Osteoblast (primary cell): ENCODE measurements around the gene ITIH4. TPM values are rescaled to one million over a fixed set of nuclear protein-coding genes. Genes with fewer than 3 reads are reported as not detected.

Experiments used
- DNase-seq: peaks from one replicate; pipeline ENCODE4 v3.0.0; 2011; ENCODE audit warnings: low spot score, mixed read lengths; ENCODE audit not compliant: insufficient read length; ENCODE audit errors: missing footprints
- H2AFZ ChIP-seq: 2 replicates; pipeline ENCODE4 v1.6.0; 2011; ENCODE audit warnings: mild to moderate bottlenecking, low read length
- H3K27ac ChIP-seq: 2 replicates; pipeline ENCODE4 v1.5.1; 2011; ENCODE audit warnings: mild to moderate bottlenecking, low read depth, low read length, moderate library complexity
- H3K27me3 ChIP-seq: 2 replicates; pipeline ENCODE4 v1.6.0; 2012; ENCODE audit warnings: mild to moderate bottlenecking, control low read depth, inconsistent platforms, low read length, moderate library complexity; ENCODE audit not compliant: insufficient read depth
- H3K36me3 ChIP-seq: 2 replicates; pipeline ENCODE4 v1.5.1; 2011; ENCODE audit warnings: mild to moderate bottlenecking, low read length, control low read depth, moderate library complexity; ENCODE audit not compliant: insufficient read depth
- H3K4me1 ChIP-seq: 2 replicates; pipeline ENCODE4 v1.5.1; 2011; ENCODE audit warnings: mild to moderate bottlenecking, low read length, control low read depth, moderate library complexity; ENCODE audit not compliant: insufficient read depth
- H3K4me2 ChIP-seq: 2 replicates; pipeline ENCODE4 v1.6.0; 2011; ENCODE audit warnings: mild to moderate bottlenecking, low read length; ENCODE audit not compliant: insufficient read depth
- H3K4me3 ChIP-seq: fragments of 200-600 bp; sonication (generic); 3 replicates; pipeline ENCODE4 v1.5.1; 2012; ENCODE audit warnings: mild to moderate bottlenecking, low read length, inconsistent platforms; ENCODE audit not compliant: insufficient read depth
- H3K79me2 ChIP-seq: 2 replicates; pipeline ENCODE4 v1.6.0; 2012; ENCODE audit warnings: mild to moderate bottlenecking, low read length, control low read depth, inconsistent platforms; ENCODE audit not compliant: insufficient read depth
- H3K9me3 ChIP-seq: 2 replicates; pipeline ENCODE4 v1.5.1; 2011; ENCODE audit warnings: low read depth, low read length, control low read depth
- H4K20me1 ChIP-seq: 2 replicates; pipeline ENCODE4 v1.6.0; 2012; ENCODE audit warnings: mild to moderate bottlenecking, low read length, control low read depth; ENCODE audit not compliant: insufficient read depth
- CTCF ChIP-seq: IDR thresholded peaks from 2 replicates; pipeline ENCODE4 v1.5.1; 2011; ENCODE audit warnings: mild to moderate bottlenecking, low read depth, low read length, moderate library complexity; ENCODE audit errors: extremely low read depth
- total RNA-seq: library from RNA; depleted of rRNA; stranded (reverse); fragments of >200 nt; gene quantifications from 2 replicates; pipeline ENCODE4 v1.2.3, GENCODE V29; 2012

ITIH4 gene
- total RNA-seq, 1 donor: 2.5 TPM

- no peak overlapping the region for H2AFZ ChIP-seq
- H4K20me1 ChIP-seq: no peaks in the 10 kb centered on the region
- H3K79me2 ChIP-seq: peaks cover 15% of the 10 kb centered on the region
- no peak for DNase-seq
- no peak overlapping the region for H3K4me3 ChIP-seq
- H3K27ac ChIP-seq: no peak overlapping the region
- no peaks in the 10 kb centered on the region for H3K27me3 ChIP-seq
- no peak overlapping the region for H3K4me2 ChIP-seq
- H3K36me3 ChIP-seq: no peaks in the 10 kb centered on the region
- TF ChIP-seq CTCF: no peak
- no peaks in the 10 kb centered on the region for H3K9me3 ChIP-seq
- peaks cover 9% of the 10 kb centered on the region for H3K4me1 ChIP-seq
These were observed 57.0 kb downstream of the ITIH4 start for GRCh38 chr3:52773361-52774065.

- H3K4me3 ChIP-seq: no peak overlapping the region
- no peak for DNase-seq
- peak overlapping the region; percentile 95 for H2AFZ ChIP-seq
- no peak for TF ChIP-seq CTCF
- no peaks in the 10 kb centered on the region for H3K36me3 ChIP-seq
- no peaks in the 10 kb centered on the region for H4K20me1 ChIP-seq
- no peak overlapping the region for H3K27ac ChIP-seq
- H3K79me2 ChIP-seq: peaks cover 18% of the 10 kb centered on the region
- peak overlapping the region; percentile 82 for H3K4me2 ChIP-seq
- no peaks in the 10 kb centered on the region for H3K9me3 ChIP-seq
- H3K27me3 ChIP-seq: no peaks in the 10 kb centered on the region
- H3K4me1 ChIP-seq: peaks cover 9% of the 10 kb centered on the region
These were observed 58.8 kb downstream of the ITIH4 start for GRCh38 chr3:52771702-52772101.

- no peak for TF ChIP-seq CTCF
- H4K20me1 ChIP-seq: no peaks in the 10 kb centered on the region
- no peaks in the 10 kb centered on the region for H3K27me3 ChIP-seq
- no peaks in the 10 kb centered on the region for H3K9me3 ChIP-seq
- H3K36me3 ChIP-seq: no peaks in the 10 kb centered on the region
- peak overlapping the region; percentile 72 for H3K4me3 ChIP-seq
- H3K4me1 ChIP-seq: peaks cover 9% of the 10 kb centered on the region
- H3K27ac ChIP-seq: peak overlapping the region; percentile 29
- H2AFZ ChIP-seq: peak overlapping the region; percentile 95
- no peak for DNase-seq
- H3K4me2 ChIP-seq: peak overlapping the region; percentile 82
- peaks cover 18% of the 10 kb centered on the region for H3K79me2 ChIP-seq
These were observed 59.2 kb downstream of the ITIH4 start for GRCh38 chr3:52771334-52771681.

GRCh38 chr3:52770496-52771333 is 59.8 kb downstream of the ITIH4 start, which contains the start of gene NEK4:
Gene NEK4, minus strand, starts transcription at chr3:52770940. Its CDS starts 194 bp downstream, at chr3:52770746.
- H3K27ac ChIP-seq: peak within 1 kb of the TSS; percentile 29
- H3K4me2 ChIP-seq: peak within 1 kb of the TSS; percentile 82

More at GRCh38 chr3:52770496-52771333, 59.8 kb downstream of the ITIH4 start, which contains the start of gene NEK4:
- TF ChIP-seq CTCF: no peak
- H3K27me3 ChIP-seq: no peaks in the 10 kb centered on the region
- no peaks in the 10 kb centered on the region for H4K20me1 ChIP-seq
- peaks cover 9% of the 10 kb centered on the region for H3K4me1 ChIP-seq
- H3K36me3 ChIP-seq: no peaks in the 10 kb centered on the region
- peak; percentile 97 for DNase-seq
- no peaks in the 10 kb centered on the region for H3K9me3 ChIP-seq
- H2AFZ ChIP-seq: peak within 1 kb of the TSS; percentile 95
- peak within 1 kb of the TSS; percentile 72 for H3K4me3 ChIP-seq
- peaks cover 18% of the 10 kb centered on the region for H3K79me2 ChIP-seq
